ENCODE measurements around the gene HGFAC. TPM values are rescaled to one million over a fixed set of nuclear protein-coding genes. Genes with fewer than 3 reads are reported as not detected.

Gene HGFAC
- total RNA-seq, 1 experiment from 2014 or later, result 0.37 TPM

DNA sequence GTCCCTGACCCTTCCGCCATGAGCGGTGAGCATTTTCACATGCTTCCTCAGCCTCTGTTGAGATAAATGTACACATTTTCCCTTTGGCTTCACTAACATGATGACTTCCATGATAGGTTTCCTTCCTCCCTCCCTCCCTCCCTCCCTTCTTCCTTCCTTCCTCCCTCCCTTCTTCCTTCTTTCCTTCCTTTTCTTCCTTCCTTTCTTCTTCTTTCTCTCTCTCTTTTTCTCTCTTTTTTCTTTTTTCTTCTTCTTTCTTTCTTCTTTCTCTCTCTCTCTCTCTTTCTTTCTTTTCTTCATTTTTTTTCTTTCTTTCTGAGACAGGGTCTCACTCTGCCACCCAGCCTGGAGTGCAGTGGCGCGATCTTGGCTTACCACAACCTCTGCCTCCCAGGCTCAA, 8.9 kb downstream of the HGFAC start:
- H3K9me3 Mint-ChIP-seq, result peaks cover 12 to 16% of the 10 kb centered on the region in 2 experiments
- TF ChIP-seq, protein P1, sequence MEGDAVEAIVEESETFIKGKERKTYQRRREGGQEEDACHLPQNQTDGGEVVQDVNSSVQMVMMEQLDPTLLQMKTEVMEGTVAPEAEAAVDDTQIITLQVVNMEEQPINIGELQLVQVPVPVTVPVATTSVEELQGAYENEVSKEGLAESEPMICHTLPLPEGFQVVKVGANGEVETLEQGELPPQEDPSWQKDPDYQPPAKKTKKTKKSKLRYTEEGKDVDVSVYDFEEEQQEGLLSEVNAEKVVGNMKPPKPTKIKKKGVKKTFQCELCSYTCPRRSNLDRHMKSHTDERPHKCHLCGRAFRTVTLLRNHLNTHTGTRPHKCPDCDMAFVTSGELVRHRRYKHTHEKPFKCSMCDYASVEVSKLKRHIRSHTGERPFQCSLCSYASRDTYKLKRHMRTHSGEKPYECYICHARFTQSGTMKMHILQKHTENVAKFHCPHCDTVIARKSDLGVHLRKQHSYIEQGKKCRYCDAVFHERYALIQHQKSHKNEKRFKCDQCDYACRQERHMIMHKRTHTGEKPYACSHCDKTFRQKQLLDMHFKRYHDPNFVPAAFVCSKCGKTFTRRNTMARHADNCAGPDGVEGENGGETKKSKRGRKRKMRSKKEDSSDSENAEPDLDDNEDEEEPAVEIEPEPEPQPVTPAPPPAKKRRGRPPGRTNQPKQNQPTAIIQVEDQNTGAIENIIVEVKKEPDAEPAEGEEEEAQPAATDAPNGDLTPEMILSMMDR (conservative IDR thresholded peaks at IDR 0.05), result no peak
- no peak overlapping the region for H4K8ac ChIP-seq (replicated peaks; ENCODE audit: insufficient read length, low read depth, low read length)
- no peak overlapping the region for H3K4me2 ChIP-seq (ENCODE audit: insufficient read depth, insufficient read length, low read length)
- no peak overlapping the region for H3K18ac ChIP-seq (ENCODE audit: insufficient read length, low read depth, low read length)
- no peak overlapping the region for H4K5ac ChIP-seq (ENCODE audit: insufficient read length, low read depth, low read length)
- H3K27me3 ChIP-seq (ENCODE audit: insufficient read depth, low read length), result no peaks in the 10 kb centered on the region
- no peaks in the 10 kb centered on the region for H3K4me1 Mint-ChIP-seq
- no peaks in the 10 kb centered on the region for H3K23me2 ChIP-seq (ENCODE audit: insufficient read length, low read depth, low read length, poor library complexity, severe bottlenecking)
- no peak overlapping the region for H3K56ac ChIP-seq (ENCODE audit: insufficient read length, low read depth, low read length)
- no peak overlapping the region for H4K91ac ChIP-seq (ENCODE audit: insufficient read length, low read depth, low read length)
- no peaks in the 10 kb centered on the region for H3K4me1 ChIP-seq (ENCODE audit: insufficient read depth, low read length)
- H3K4me3 Mint-ChIP-seq, result no peak overlapping the region
- H3K4ac ChIP-seq (ENCODE audit: low read depth, low read length), result no peak overlapping the region
- H2BK15ac ChIP-seq (ENCODE audit: low read depth, low read length), result no peak overlapping the region
- no peak overlapping the region for H2BK20ac ChIP-seq (ENCODE audit: low read depth, low read length, poor library complexity, severe bottlenecking)
- H2AFZ ChIP-seq (ENCODE audit: low read length), result no peak overlapping the region
- H3T11ph ChIP-seq (ENCODE audit: low read length), result no peak overlapping the region
- no peak overlapping the region for H3K27ac Mint-ChIP-seq
- no peak overlapping the region for H2AK5ac ChIP-seq (ENCODE audit: insufficient read length, low read length)
- H3K9me3 ChIP-seq (ENCODE audit: control insufficient read depth, low read depth, low read length), result no peaks in the 10 kb centered on the region
- no peak overlapping the region for H3K27ac ChIP-seq (ENCODE audit: insufficient read length, low read depth, low read length)
- WGBS (ENCODE audit: extremely low coverage, insufficient read length, low lambda C conversion rate), result no CpG with 5 or more reads among the region's 4 CpGs
- H3K9ac ChIP-seq (ENCODE audit: extremely low read depth, insufficient read length, low read length), result no peak overlapping the region
- no peak overlapping the region for H3K23ac ChIP-seq (ENCODE audit: insufficient read length, low read depth, low read length)
- no peak overlapping the region for H2BK12ac ChIP-seq (ENCODE audit: insufficient read length, low read depth, low read length)
- no peak for DNase-seq
- H3K27me3 Mint-ChIP-seq (ENCODE audit: low read depth), result peaks cover 41% of the 10 kb centered on the region
- no peak overlapping the region for H2BK120ac ChIP-seq (ENCODE audit: low read depth, low read length, poor library complexity, severe bottlenecking)
- H3K79me1 ChIP-seq (ENCODE audit: insufficient read depth, low read depth, low read length, poor library complexity, severe bottlenecking), result no peaks in the 10 kb centered on the region
- H2BK5ac ChIP-seq (ENCODE audit: insufficient read length, low read length), result no peak overlapping the region
- no peak overlapping the region for H3K14ac ChIP-seq (ENCODE audit: insufficient read depth, low read length)
- H3K79me2 ChIP-seq (ENCODE audit: insufficient read depth, low read length), result no peaks in the 10 kb centered on the region
- H4K20me1 ChIP-seq (ENCODE audit: control insufficient read depth, insufficient read depth, insufficient read length), result no peaks in the 10 kb centered on the region
- H3K36me3 Mint-ChIP-seq (ENCODE audit: insufficient read depth in 1 of 3, low read depth in 3 of 3), result peaks cover 5 to 7% (median 6%) of the 10 kb centered on the region in 3 experiments; a peak in 4 of 7 replicates

Data from H9 (cell line).